Anterior cingulate cortex (tissue), 58 donors: ENCODE data around the gene TEX13A.
A peak's percentile ranks its signal among the peaks of the same experiment; 100 is the strongest.
"Not testable (repeated sequence)": the region's sequence is repeated elsewhere in the genome, so short reads cannot be mapped to it uniquely, and the experiment has no call there.

ENCODE experiments used
- DNase-seq, 58 donors: peaks; one replicate each; lab custom pipeline; 2025; lab: John Stamatoyannopoulos, UW

Gene TEX13A, protein sequence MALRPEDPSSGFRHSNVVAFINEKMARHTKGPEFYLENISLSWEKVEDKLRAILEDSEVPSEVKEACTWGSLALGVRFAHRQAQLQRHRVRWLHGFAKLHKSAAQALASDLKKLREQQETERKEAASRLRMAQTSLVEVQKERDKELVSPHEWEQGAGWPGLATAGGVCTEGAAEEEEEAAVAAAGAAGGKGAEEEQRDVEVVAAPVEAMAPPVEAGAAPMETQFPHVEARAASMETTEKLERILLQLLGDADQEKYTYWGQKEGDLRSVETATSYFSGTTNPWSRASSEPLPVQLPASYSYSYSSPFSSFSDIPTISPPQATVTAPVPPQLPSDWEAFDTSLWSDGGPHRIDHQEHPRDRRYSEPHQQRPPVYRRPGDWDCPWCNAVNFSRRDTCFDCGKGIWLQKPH

DNA sequence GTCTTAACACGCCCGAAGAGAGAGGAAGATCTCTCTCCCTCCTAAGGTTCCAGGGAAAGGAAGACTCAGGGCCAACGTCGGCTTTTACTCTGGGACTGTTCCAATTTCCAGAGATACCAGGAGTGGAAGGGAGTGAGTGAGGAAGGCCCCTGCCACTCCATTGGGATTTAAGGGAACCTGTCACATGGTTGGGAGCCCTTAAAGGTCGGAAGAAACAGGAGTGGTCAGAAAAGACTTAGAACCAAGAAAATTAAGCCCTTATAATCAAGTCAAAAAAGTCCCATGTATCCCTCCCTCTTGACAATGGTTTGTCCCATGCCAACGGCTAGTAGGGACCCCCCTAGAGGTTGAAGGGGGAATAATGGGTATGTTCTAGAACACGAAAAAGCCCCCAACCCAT is at the start of gene TEX13A:
TSS of gene TEX13A (minus strand) at position 59 of the 400 bp plus-strand sequence. CDS start 297 bp downstream, outside the sequence.
- DNase-seq = no peak

DNA sequence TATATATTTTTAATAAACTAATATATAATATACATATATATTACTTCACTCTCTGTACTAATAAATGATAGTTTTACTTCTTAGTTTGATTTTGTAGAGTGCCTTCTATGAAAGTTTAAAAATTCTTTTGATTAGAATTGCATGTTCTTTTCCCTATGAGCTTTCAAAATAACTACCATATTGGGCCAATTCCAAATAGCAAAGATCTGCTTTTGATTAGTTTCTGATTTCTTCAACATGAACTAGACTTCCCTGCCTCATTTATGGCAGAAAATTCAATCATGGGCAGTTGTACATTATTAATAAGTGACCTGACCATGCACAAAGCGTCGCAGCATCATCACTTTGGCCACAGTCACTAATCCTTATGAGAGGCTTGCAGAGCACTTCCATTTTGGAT is 48.9 kb upstream of the TEX13A start:
- DNase-seq = no peak

DNA sequence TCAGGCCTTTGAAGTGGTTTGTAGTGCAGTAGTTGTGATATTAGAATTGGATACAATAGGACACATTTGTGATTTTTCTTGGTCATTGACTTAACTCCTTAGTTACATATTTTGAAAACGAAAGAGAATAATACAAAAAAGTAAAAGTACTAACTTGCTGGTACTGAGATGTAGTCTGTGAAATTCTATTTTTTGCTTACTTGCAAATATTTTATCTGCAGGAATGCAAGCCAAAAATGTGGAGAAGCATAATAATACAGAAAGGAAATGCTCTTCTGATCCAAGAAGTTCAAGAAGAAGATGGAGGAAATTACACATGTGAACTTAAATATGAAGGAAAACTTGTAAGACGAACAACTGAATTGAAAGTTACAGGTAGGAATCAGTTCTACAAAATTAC is 46.7 kb upstream of the TEX13A start:
- no peak for DNase-seq

DNA sequence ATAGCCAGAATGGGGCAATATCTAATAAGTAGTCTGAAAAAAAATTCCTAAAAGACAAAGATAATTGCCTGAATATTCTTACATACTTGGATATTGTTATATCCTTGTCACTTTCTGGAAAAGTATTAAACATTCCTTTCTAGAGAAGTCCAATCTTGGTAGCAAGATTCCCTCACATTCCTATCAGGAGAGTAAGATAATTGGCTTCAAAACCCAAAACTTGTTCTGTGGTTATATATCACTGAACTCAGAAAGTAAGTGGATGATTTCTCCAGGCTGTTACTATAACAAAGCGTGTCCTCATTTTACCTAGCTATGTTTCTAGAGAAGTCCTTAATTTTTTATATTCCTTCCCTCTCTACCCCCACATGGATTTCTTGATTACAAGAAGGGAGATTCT is 46.0 kb upstream of the TEX13A start:
- DNase-seq = no peak

DNA sequence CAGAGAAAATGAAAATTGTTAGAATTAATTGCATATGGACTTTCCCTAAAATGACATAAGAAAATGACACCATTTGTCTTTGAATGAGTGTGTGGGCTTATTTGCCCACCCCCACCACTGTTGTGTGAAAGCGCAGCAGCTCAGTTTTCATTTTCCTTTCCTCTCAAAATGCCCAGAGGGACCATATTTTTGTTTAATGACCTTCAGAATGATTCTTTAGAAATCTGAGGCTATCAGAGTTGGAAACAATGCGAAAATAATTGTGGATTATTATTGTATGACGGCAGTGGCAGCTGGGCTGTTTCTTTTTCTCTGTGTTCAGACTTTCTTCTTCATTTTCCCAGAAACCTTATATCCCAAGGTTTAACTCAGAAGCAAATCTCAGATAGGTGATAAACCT is 44.6 kb upstream of the TEX13A start:
- DNase-seq = no peak

DNA sequence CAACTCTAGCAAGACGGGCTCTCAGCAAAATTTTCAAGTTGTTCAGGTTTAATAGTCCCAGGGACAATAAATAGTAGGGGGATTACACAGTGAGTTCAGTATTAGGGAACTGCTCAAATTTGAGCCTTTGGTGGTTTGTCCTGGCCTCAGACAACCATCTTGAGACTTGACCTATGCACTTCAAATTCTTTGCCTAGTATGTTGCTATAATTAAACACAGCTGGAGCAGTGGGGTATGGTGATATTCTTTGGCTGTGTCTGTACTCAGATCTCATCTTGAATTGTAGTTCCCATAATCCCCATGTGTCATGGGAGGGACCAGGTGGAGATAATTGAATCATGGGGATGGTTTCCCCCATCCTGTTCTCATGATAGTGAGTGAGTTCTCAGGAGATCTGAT is 43.3 kb upstream of the TEX13A start:
- no peak for DNase-seq

DNA sequence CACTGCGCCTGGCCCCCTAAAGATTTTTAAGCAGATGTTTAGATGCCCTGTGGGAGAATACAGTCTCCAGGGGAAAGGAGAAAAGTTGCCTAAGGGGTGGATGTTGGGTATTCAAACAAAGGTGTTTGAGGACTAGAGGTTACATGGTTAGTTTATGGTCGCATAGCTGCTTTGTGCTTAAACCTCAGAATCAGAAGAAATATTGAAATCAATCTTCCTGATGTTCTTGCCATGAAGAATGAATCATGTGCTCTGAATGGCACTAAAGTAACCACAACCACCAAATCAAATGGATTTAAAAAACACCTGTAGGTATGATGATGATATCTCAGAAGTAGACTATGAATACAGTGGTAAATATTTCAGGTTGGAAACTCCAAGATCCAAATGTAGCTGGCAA is 42.7 kb upstream of the TEX13A start:
- no peak for DNase-seq

DNA sequence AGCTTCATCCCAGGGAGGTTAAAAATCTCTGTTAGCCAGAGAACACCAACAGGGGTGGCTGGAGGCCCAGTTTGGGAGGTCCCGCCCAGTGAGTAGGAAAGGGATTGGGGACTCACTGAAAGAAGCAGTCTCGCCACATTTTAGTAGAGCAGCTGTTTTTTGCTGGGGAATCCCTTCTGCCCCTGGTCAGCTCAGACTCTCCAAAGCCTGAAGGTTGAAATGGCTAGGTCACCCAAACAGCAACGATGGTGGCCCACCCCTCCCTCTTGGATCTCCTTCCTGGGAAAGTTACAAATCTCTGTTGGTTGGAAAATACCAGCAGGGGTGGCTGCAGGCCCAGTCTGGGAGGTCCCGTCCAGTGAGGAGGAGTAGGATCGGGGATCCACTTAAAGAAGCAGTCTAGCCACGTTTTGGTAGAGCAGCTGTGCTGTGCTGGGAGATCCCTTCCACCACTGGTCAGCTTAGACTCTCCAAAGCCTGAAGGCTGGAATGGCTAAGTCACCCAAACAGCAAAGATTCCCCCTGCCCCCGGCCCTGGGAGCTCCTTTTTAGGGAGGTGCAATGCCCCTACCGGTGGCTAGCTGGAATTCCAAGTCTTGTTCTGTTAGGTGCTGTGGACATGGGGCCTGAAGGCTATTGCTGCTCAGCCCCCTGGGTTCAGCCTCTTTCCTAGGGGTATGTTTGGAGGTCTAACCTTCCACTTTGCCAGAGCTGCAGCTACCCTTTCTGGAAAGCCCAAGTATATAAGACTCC is 40.0 kb upstream of the TEX13A start:
- DNase-seq = no peak

DNA sequence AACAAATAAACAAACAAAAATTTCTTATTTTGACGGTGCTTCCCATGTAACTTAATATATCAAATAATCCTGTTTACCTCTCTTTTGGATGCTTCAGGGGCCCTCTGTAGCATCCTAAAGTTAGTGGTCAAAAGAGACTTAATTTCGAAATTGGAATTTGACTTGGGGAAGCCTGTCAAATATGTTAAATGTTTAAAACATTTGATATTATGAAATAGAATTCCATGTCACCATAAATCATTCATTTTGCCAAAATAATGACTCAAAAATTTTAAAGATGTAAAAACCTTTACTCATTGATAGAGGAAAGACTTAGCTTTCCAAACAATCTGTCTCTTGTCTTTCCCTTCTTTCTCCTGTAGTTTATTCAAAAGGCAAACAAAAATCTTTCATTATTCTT is 20.6 kb upstream of the TEX13A start:
- no peak for DNase-seq

DNA sequence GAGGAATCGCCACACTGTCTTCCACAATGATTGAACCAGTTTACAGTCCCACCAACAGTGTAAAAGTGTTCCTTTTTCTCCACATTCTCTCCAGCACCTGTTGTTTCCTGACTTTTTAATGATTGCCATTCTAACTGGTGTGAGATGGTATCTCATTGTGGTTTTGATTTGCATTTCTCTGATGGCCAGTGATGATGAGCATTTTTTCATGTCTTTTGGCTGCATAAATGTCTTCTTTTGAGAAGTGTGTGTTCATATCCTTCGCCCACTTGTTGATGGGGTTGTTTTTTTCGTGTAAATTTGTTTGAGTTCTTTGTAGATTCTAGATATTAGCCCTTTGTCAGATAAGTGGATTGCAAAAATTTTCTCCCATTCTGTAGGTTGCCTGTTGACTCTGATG is 16.9 kb upstream of the TEX13A start:
- DNase-seq = not testable (repeated sequence)

DNA sequence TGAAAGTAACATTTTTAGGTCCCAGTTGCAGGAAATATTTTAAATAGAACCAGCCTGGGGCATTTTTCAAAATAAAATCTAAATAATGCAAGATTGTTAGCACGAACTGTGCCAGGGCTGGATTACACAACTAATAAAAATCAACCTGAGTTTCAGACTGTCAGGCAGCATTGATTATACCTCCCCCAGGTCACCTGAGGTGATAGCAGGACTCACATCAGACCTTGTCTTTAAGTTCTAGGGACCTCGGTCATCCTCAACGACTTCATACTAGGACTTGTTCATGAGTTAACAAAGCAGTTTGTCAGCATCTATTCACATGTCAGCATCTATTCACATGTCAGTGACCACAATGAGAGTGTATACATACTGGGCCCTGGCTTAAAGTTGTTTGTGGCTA is 8.7 kb upstream of the TEX13A start:
- DNase-seq = no peak

DNA sequence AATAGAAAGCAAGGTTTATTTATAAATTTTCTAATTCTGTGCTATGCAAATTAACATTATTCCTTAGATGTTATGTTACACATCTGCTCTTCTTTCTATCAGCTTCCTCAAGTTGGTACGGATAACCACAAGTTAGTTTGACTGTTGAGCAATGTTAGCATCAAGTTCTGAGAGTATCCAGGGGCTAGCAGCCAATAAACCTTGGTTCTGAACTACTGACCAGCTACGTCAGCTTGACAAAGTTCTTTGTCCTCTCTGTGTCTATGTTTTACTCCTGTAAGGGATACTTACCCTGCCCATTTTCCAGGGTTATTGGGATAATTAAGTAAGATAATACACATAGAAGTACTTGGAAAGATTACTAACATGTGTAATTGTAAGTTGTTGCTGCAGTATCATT is 8.1 kb upstream of the TEX13A start:
- no peak for DNase-seq

DNA sequence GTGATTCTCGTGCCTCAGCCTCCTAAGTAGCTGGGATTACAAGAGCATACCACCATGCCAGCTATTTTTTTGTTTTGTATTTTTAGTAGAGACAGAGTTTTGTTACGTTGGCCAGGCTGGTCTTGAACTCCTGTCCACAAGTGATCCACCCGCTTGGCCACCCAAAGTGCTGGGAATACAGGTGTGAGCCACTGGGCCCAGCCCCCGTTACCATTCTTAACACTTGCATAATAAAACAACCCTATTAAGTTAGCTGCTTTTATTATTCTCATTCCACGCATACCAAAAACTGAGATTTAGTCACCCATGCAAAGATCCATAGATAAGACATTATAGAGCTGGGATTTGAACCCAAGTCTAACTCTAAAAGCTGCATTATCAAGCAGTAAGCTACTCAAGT is 6.0 kb upstream of the TEX13A start:
- no peak for DNase-seq

DNA sequence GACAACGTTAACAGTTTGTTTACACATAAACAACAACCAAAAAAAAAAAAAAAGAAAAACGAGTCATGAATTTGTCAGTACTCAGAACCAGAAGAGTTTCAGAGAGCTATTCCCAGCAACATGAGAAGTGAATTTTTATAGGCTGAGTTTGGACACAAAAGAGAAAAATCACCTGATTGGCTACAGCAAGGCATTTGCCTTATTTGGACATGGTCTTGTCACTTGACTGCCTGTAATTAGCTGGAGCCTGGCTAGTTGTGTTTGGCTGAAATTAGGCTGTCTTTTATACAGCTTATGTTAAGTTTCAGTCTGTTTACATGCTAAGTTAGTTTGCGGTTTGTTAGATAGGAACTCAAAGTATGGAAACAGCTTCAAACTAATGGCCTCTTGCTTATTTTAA is 880 bp upstream of the TEX13A start:
- no peak for DNase-seq

DNA sequence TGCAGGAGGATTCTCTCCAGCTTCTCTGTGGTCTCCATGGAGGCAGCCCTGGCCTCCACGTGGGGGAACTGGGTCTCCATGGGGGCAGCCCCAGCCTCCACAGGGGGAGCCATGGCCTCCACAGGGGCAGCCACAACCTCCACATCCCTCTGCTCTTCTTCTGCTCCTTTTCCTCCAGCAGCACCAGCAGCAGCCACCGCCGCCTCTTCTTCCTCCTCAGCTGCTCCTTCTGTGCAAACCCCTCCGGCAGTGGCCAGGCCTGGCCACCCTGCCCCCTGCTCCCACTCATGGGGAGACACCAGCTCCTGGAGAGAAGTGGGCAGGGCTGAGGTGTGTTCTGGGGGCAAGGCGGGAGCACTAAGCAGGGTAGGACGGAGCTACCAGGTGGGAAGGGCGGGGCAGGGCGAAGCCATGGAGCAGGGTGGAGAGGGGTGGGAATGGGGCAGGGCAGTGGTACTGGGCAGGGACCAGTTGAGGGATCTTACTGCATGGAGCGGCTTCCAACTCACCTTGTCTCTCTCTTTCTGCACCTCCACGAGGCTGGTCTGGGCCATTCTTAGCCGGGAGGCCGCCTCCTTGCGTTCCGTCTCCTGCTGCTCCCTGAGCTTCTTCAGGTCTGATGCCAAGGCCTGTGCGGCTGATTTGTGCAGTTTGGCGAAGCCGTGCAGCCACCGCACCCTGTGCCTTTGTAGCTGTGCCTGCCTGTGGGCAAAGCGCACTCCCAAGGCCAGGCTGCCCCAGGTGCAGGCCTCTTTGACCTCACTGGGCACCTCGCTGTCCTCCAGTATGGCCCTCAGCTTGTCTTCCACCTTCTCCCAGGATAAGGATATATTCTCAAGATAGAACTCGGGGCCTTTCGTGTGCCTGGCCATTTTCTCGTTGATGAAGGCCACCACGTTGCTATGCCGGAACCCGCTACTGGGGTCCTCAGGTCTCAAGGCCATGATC is 766 bp downstream of the TEX13A start:
- no peak for DNase-seq

DNA sequence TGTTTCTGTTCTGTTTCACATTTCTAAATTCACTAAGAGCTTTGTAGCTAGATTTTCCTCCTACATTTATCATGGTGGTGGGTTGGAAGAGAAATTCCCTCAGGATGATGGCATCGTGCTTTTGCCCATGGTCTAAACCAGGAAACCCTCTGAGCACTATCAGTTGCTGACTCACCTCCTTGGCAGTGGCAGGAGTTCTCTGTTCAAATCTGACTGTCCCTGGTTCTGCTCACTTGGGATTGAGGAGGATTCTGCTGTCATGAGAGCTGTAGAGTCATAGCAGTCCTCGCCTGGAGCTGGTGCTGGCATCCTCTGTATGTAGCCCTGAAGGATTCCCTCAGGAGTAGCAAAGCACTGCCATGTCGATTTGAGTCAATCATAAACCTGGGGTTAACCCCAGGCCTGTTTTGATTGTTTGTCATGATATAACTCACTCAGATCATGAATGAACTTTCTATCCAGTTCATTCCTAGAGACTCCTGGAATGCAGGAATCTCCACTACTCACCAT is 9.4 kb downstream of the TEX13A start:
- no peak for DNase-seq

DNA sequence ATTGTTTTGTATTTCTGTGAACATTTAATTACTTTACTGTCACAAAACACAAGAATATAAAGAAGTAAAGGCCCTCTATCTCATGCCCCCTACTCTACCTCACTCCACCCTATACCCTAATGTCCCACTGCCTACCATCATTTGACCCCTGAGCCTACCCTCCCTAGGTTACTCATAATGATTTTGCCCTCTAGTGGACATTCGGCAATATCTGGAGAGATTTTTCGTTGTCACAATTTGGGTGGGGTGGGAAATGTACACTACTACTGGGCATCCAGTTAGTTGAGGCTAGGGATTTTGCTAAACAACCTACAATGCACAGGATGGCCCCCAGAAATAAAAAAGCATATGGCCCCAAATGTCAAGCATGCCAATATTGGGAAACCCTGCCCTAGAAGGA is 10.2 kb downstream of the TEX13A start:
- DNase-seq = no peak

DNA sequence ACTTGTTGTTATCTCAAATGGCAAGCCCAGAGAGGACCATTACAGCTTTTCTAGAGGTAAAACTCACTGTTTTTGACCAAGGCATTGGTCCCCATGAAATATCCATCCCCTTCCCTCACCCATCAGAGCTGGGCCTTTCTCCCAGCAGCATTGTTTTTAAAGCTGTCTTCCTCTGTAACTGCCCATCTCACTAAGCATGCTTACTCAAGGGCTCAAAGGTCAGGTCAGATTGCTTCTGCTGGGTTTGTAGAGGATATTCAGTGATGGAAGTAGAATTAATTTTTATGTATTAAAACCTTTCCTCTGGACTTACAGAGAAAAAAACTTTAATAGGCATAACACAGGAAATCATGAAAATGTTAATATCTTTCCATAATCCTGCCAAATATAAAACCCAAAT is 11.1 kb downstream of the TEX13A start:
- DNase-seq = no peak

DNA sequence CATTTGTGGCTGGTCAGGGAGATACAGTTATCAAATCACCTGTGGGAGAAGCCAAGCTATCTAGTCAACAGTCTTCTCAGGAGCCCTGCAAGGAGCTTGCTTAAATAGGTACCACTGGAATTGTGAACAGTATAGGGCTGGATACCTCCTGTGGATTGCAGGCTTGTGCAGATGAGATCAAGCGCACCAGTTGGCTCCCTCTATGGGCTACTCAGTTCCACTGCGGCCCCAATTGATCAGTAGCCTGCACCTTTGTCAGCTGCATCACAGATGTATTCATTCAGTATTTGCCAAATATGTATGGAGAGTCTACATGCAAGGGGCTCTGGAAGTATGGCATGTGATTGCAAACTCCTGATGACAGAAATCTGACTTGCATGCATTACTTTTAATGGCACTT is 28.6 kb downstream of the TEX13A start:
- DNase-seq = peak in 5 of 58 donors; percentile 0 to 2 (median 1)

DNA sequence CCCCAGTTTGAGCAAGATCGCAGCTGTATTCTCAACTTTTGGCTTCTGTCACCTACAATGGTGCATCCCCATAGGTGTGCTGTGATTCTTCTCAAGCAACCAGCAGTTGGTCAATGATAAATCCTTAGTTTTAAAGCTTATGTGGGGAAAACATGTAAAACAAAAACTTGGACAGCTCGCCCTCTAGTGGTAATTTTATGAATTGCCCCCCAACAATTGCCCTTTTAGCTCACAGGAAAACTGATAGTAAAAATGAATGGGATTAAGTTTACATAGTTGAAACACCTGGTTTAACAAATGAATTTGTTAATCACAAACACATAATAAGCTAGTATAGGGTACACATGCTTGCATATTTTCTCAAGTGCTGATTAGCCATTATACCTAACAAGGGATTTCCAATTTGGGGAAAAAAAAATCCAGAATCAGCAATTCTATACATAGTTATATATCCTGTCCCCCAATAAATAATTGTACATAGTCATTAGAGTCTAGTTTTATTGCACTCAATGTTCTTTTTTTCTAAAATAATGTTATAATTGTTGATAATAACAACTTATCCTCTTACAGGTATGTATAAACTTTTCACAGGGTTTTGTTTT is 30.1 kb downstream of the TEX13A start:
- DNase-seq = peak in 7 of 58 donors; percentile 0 to 29 (median 2)
